ENCODE results near the gene PERCC1.

DNA sequence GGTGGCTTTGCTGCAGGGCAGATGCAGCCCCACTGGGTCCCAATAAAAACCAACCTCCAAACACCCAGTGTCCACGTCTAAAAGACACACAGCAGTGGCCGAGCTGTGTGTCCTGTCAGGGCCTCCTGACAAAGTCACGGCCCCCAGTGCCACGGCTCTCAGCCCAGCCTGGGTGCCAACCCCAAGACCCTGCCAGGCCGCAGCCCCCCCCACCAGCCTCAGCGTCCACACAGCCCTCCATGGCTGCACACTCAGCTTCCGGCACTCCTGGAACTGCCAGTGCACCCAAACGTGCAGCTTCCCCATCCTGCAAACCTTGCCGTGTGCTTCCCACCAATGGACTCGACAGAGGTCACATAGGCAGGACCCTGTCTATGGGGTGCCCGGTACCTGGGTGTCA lies 17.1 kb downstream of the PERCC1 start:
- TF ChIP-seq POLR2A (IDR thresholded peaks at IDR 0.05) (no peak), CTCF (IDR thresholded peaks at IDR 0.05) (no peak), POLR2AphosphoS5 (IDR thresholded peaks at IDR 0.05) (no peak)
